Esophagus muscularis mucosa (tissue), 3 donors: ENCODE measurements around the gene MTREX.

Experiments
- CTCF ChIP-seq, 3 experiments: fragments of 200-600 bp in 2 of 3; fragments of 450-650 bp in 1 of 3; sonication (generic) in 2 of 3; IDR thresholded peaks; one replicate each; pipeline ENCODE4 v1.5.1; 2017 to 2019; ENCODE audit warnings: antibody characterized with exemption in 3 of 3, mild to moderate bottlenecking in 2 of 3, moderate library complexity in 1 of 3
- POLR2A ChIP-seq: fragments of 450-650 bp; IDR thresholded peaks from one replicate; pipeline ENCODE4 v1.6.1; 2017; ENCODE audit warnings: antibody characterized with exemption, moderate library complexity, mild to moderate bottlenecking, low read depth
- POLR2AphosphoS5 ChIP-seq, 2 donors: sonication (generic); formaldehyde crosslinking; IDR thresholded peaks; one replicate each; pipeline ENCODE4 v1.6.1; 2017; ENCODE audit warnings: antibody characterized with exemption in 2 of 2

GRCh38 chr5:55402199-55402598 is 94.4 kb downstream of the MTREX start:
- no peak for TF ChIP-seq POLR2AphosphoS5 (IDR thresholded peaks at IDR 0.05)
- peak in 1 of 3 experiments; percentile 25 for TF ChIP-seq CTCF (IDR thresholded peaks at IDR 0.05)
- TF ChIP-seq POLR2A = no peak
